H1 (cell line): ENCODE measurements around the gene PLEKHA4. TPM values are rescaled to one million over a fixed set of nuclear protein-coding genes. Genes with fewer than 3 reads are reported as not detected.

Experiments used
- CTCF ChIA-PET: fragments of 300-600 bp; sonication (Branson Sonifier 250); formaldehyde crosslinking; loops from one replicate; lab custom pipeline; 2021; ENCODE audit not compliant: partially characterized antibody; lab: Charles Lee
- POLR2A ChIA-PET: fragments of 300-600 bp; sonication (Branson Sonifier 250); formaldehyde crosslinking; loops from one replicate; lab custom pipeline; 2021; ENCODE audit warnings: inconsistent platforms; ENCODE audit not compliant: partially characterized antibody; lab: Charles Lee
- DNase-seq, 2 experiments: peaks; one replicate each; pipeline versions ENCODE4 v3.0.0 to v3.0.0-alpha.2; 2010 to 2022; ENCODE audit warnings: low spot score in 2 of 2, low read depth in 1 of 2, mixed read lengths in 1 of 2
- FAIRE-seq: peaks from 2 replicates; lab custom pipeline; 2011; peaks lifted over from hg19 to GRCh38; lab: Jason Lieb, UNC
- H2AFZ ChIP-seq: 2 replicates; pipeline ENCODE4 v1.8.1; 2012; ENCODE audit warnings: low read length, inconsistent platforms
- H2AK5ac ChIP-seq: 2 replicates; pipeline ENCODE4 v1.6.1; 2013; ENCODE audit warnings: low read depth, low read length
- H2BK120ac ChIP-seq: replicated peaks from 2 replicates; pipeline ENCODE3; 2013; ENCODE audit warnings: low read depth, low read length, inconsistent platforms
- H2BK12ac ChIP-seq: 2 replicates; pipeline ENCODE4 v1.6.1; 2013; ENCODE audit warnings: low read depth, low read length
- H2BK15ac ChIP-seq: 2 replicates; pipeline ENCODE4 v1.6.1; 2013; ENCODE audit warnings: low read length
- H2BK20ac ChIP-seq: 2 replicates; pipeline ENCODE4 v1.6.1; 2013; ENCODE audit warnings: low read length
- H2BK5ac ChIP-seq: 2 replicates; pipeline ENCODE4 v1.6.1; 2013; ENCODE audit warnings: low read depth, low read length
- H3K14ac ChIP-seq: 2 replicates; pipeline ENCODE4 v1.6.1; 2013; ENCODE audit warnings: inconsistent platforms; ENCODE audit not compliant: insufficient read length
- H3K18ac ChIP-seq: 2 replicates; pipeline ENCODE4 v1.6.1; 2013; ENCODE audit warnings: low read length; ENCODE audit errors: extremely low read depth
- H3K23ac ChIP-seq: 2 replicates; pipeline ENCODE4 v1.6.1; 2013; ENCODE audit warnings: inconsistent platforms; ENCODE audit not compliant: insufficient read length
- H3K23me2 ChIP-seq: 2 replicates; pipeline ENCODE4 v1.6.1; 2013; ENCODE audit warnings: low read depth, low read length
- H3K27ac ChIP-seq: 2 replicates; pipeline ENCODE4 v1.6.1; 2011; ENCODE audit warnings: low read depth, low read length, inconsistent platforms
- H3K27me3 ChIP-seq, 4 experiments: replicated peaks in 1 of 4; 1 replicate in 1 of 4; 2 replicates in 3 of 4; pipeline versions ENCODE4 v1.6.1 to v1.8.1; 2011 to 2013; ENCODE audit warnings: low read length in 3 of 4, mild to moderate bottlenecking in 3 of 4, inconsistent platforms in 2 of 4, mixed read lengths in 2 of 4, moderate library complexity in 1 of 4; ENCODE audit not compliant: control insufficient read depth in 3 of 4, insufficient read depth in 3 of 4; ENCODE audit errors: extremely low read depth in 1 of 4
- H3K36me3 ChIP-seq, 4 experiments: 2 replicates each; pipeline versions ENCODE4 v1.6.1 to v1.8.1; 2011 to 2013; ENCODE audit warnings: mild to moderate bottlenecking in 4 of 4, low read length in 3 of 4, moderate library complexity in 2 of 4, control low read depth in 1 of 4, inconsistent platforms in 1 of 4; ENCODE audit not compliant: insufficient read depth in 4 of 4, control insufficient read depth in 2 of 4
- H3K4ac ChIP-seq: replicated peaks from 2 replicates; pipeline ENCODE3; 2013; ENCODE audit warnings: low read length, low read depth, mixed read lengths, inconsistent platforms; ENCODE audit not compliant: insufficient read length
- H3K4me1 ChIP-seq, 4 experiments: replicated peaks in 1 of 4; 1 replicate in 1 of 4; 2 replicates in 3 of 4; pipeline versions ENCODE4 v1.6.1 to v1.8.1; 2011 to 2013; ENCODE audit warnings: low read length in 3 of 4, inconsistent platforms in 2 of 4, mixed read lengths in 1 of 4; ENCODE audit not compliant: insufficient read depth in 4 of 4, control insufficient read depth in 3 of 4
- H3K4me2 ChIP-seq, 2 experiments: 2 replicates each; pipeline versions ENCODE4 v1.6.1 to v1.8.1; 2011 to 2013; ENCODE audit warnings: low read depth in 2 of 2, low read length in 2 of 2, control low read depth in 1 of 2, inconsistent platforms in 1 of 2, mild to moderate bottlenecking in 1 of 2; ENCODE audit not compliant: insufficient read depth in 1 of 2
- H3K4me3 ChIP-seq, 4 experiments: fragments of 200-600, 300-600 bp in 1 of 4; sonication (generic), shearing (Covaris generic), sonication (Bioruptor Twin) in 1 of 4; 2 replicates each; pipeline versions ENCODE4 v1.5.1 to v1.8.1; 2011 to 2016; ENCODE audit warnings: low read length in 4 of 4, low read depth in 3 of 4, control low read depth in 2 of 4, inconsistent platforms in 2 of 4, mild to moderate bottlenecking in 2 of 4, mixed read lengths in 1 of 4, moderate library complexity in 1 of 4; ENCODE audit not compliant: insufficient read depth in 2 of 4; ENCODE audit errors: extremely low read depth in 1 of 4
- H3K56ac ChIP-seq: replicated peaks from 2 replicates; pipeline ENCODE3; 2013; ENCODE audit warnings: low read depth, mild to moderate bottlenecking, mixed read lengths, low read length, inconsistent platforms; ENCODE audit not compliant: insufficient read length
- H3K79me1 ChIP-seq: 2 replicates; pipeline ENCODE4 v1.6.1; 2013; ENCODE audit warnings: low read depth, low read length, control low read depth
- H3K79me2 ChIP-seq, 2 experiments: 2 replicates each; pipeline versions ENCODE4 v1.6.1 to v1.8.1; 2012 to 2013; ENCODE audit warnings: low read length in 2 of 2, mild to moderate bottlenecking in 2 of 2, inconsistent platforms in 1 of 2; ENCODE audit not compliant: insufficient read depth in 2 of 2, control insufficient read depth in 1 of 2
- H3K9ac ChIP-seq, 4 experiments: replicated peaks in 1 of 4; 1 replicate in 1 of 4; 2 replicates in 3 of 4; pipeline versions ENCODE4 v1.6.1 to v1.8.1; 2011 to 2013; ENCODE audit warnings: low read depth in 3 of 4, low read length in 3 of 4, control low read depth in 2 of 4, mild to moderate bottlenecking in 2 of 4, moderate library complexity in 2 of 4, inconsistent platforms in 1 of 4; ENCODE audit errors: extremely low read depth in 1 of 4
- H3K9me3 ChIP-seq, 2 experiments: 2 replicates each; pipeline versions ENCODE4 v1.6.1 to v1.8.1; 2012 to 2013; ENCODE audit warnings: mild to moderate bottlenecking in 2 of 2, moderate library complexity in 2 of 2, control low read depth in 1 of 2, inconsistent platforms in 1 of 2, low read depth in 1 of 2, low read length in 1 of 2, mixed read lengths in 1 of 2; ENCODE audit not compliant: insufficient read depth in 2 of 2
- H4K20me1 ChIP-seq, 2 experiments: replicated peaks in 1 of 2; 2 replicates each; pipeline versions ENCODE3 to v1.8.1; 2011 to 2013; ENCODE audit warnings: inconsistent platforms in 2 of 2, low read length in 2 of 2, mild to moderate bottlenecking in 1 of 2; ENCODE audit not compliant: insufficient read depth in 2 of 2, control insufficient read depth in 1 of 2
- H4K5ac ChIP-seq: 2 replicates; pipeline ENCODE4 v1.6.1; 2013; ENCODE audit warnings: low read length, low read depth, mixed read lengths, inconsistent platforms; ENCODE audit not compliant: insufficient read length
- H4K8ac ChIP-seq: 2 replicates; pipeline ENCODE4 v1.8.0; 2013; ENCODE audit warnings: mild to moderate bottlenecking, moderate library complexity, low read length, inconsistent platforms; ENCODE audit not compliant: insufficient read depth; ENCODE audit errors: extremely low read depth
- H4K91ac ChIP-seq: replicated peaks from 2 replicates; pipeline ENCODE3; 2013; ENCODE audit warnings: low read length, mixed read lengths, inconsistent platforms; ENCODE audit not compliant: insufficient read length
- BCL11A ChIP-seq, 2 experiments: IDR thresholded peaks; one replicate each; pipeline ENCODE4 v1.6.1; 2011; ENCODE audit warnings: low read depth in 2 of 2, low read length in 2 of 2, mild to moderate bottlenecking in 2 of 2
- CBX5 ChIP-seq: fragments of 300-800, 300-1000 bp; sonication (generic); IDR thresholded peaks from 2 replicates; pipeline ENCODE4 v1.7.1; 2016; ENCODE audit warnings: antibody characterized with exemption, low read length, low read depth
- EZH2 ChIP-seq: fragments of 200-600 bp; sonication (generic); IDR thresholded peaks from 2 replicates; pipeline ENCODE4 v1.7.1; 2012; ENCODE audit warnings: low read depth, mild to moderate bottlenecking, moderate library complexity, low read length, inconsistent platforms; ENCODE audit not compliant: severe bottlenecking
- JUND ChIP-seq: IDR thresholded peaks from 2 replicates; pipeline ENCODE4 v1.6.1; 2011; ENCODE audit warnings: mild to moderate bottlenecking, improper control_type of control experiment, low read length
- KDM1A ChIP-seq: fragments of 200-600, 300-600 bp; sonication (generic); IDR thresholded peaks from 2 replicates; pipeline ENCODE4 v1.7.1; 2016; ENCODE audit warnings: mild to moderate bottlenecking, low read length, borderline replicate concordance
- NANOG ChIP-seq: IDR thresholded peaks from 2 replicates; pipeline ENCODE4 v1.6.1; 2011; ENCODE audit warnings: low read length, low read depth, mild to moderate bottlenecking, inconsistent platforms; ENCODE audit not compliant: insufficient read depth, poor library complexity, severe bottlenecking
- RFX5 ChIP-seq: IDR thresholded peaks from 2 replicates; pipeline ENCODE4 v1.6.1; 2011; ENCODE audit warnings: low read depth, low read length, improper control_type of control experiment, borderline replicate concordance
- TCF12 ChIP-seq: IDR thresholded peaks from 2 replicates; pipeline ENCODE4 v1.6.1; 2011; ENCODE audit warnings: low read depth, mild to moderate bottlenecking, low read length
- TEAD4 ChIP-seq: IDR thresholded peaks from 2 replicates; pipeline ENCODE4 v1.6.1; 2012; ENCODE audit warnings: low read depth, low read length, inconsistent platforms, mixed read lengths
- WGBS, 2 experiments: shearing (Covaris generic) in 1 of 2; methylation state at CpG; one replicate each; pipeline versions ENCODE4 v1.1.6 to v1.1.7; 2013 to 2015; ENCODE audit warnings: low lambda C conversion rate in 2 of 2, mixed read lengths in 2 of 2, inconsistent platforms in 1 of 2, low coverage in 1 of 2, missing lambda C conversion rate in 1 of 2; ENCODE audit not compliant: insufficient replicate concordance in 2 of 2, insufficient coverage in 1 of 2, insufficient read length in 1 of 2; ENCODE audit errors: extremely low coverage in 1 of 2, missing lambda C conversion rate in 1 of 2; 5-methylcytosine and 5-hydroxymethylcytosine counted together
- polyA plus RNA-seq, 7 experiments: library from polyadenylated mRNA; depleted of rRNA in 3 of 7; stranded (reverse) in 5 of 7; unstranded in 2 of 7; fragments of >200 nt in 5 of 7; fragments of 200-250 nt in 2 of 7; gene quantifications; 1 replicate in 5 of 7; 2 replicates in 1 of 7; 4 replicates in 1 of 7; pipeline versions ENCODE4 v1.2.1 to v1.2.3, GENCODE V29; 2011 to 2013; ENCODE audit warnings: missing spikeins in 2 of 7, mixed read lengths in 2 of 7
- total RNA-seq: library from RNA; stranded (reverse); fragmentation: NEBNext Ultra II Directional; extraction: Animal tissue kit (Norgen Biotek cat#: 25700); gene quantifications from 2 replicates; pipeline ENCODE4 v1.2.1, GENCODE V29; 2021
- TF ChIP-seq, protein P1 (sequence below): IDR thresholded peaks from 2 replicates; pipeline ENCODE4 v1.6.1; 2012; ENCODE audit warnings: inconsistent platforms
- TF ChIP-seq, protein P2 (sequence below), 3 experiments: IDR thresholded peaks; 1 replicate in 2 of 3; 2 replicates in 1 of 3; pipeline versions ENCODE4 v1.5.1 to v1.6.1; 2011; ENCODE audit warnings: low read length in 3 of 3, mild to moderate bottlenecking in 3 of 3, inconsistent platforms in 2 of 3, low read depth in 1 of 3, moderate library complexity in 1 of 3; ENCODE audit not compliant: insufficient read depth in 1 of 3; ENCODE audit errors: control extremely low read depth in 1 of 3

PLEKHA4 gene
- total and polyA plus RNA-seq, 2 of the 8 experiments (the other 6 are each of a cell fraction or from before 2014, with no cell fraction given): 8.2 to 18.0 TPM

DNA sequence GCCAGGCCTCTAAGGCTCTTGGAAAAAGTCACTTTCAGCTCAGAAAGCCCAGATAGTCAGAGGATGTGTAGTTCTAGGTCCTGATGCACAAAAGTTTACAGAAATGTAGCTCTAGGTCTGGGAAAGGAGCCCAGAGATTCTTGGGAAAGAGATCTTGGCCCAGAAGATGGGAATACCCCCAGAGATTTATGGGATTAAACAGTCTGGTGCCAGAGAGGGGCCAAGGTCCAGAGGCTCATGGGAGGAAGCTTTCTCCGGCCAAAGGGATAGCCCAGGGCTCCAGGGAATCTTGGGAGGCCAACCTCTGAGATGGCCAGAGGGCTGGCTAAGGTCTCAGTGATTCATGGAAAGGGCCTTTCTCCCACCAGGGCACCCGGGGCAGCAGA is 72.7 kb downstream of the PLEKHA4 start:
- Histone ChIP-seq H3K27ac (no peak overlapping the region), H3K4ac (no peak overlapping the region), H4K5ac (no peak overlapping the region), H4K91ac (no peak overlapping the region), H3K9me3 (no peaks in the 10 kb centered on the region), H4K8ac (no peak overlapping the region), H3K56ac (no peak overlapping the region), H3K4me3 (no peak overlapping the region; a peak in 1 of 8 replicates), H2BK120ac (no peak overlapping the region), H2BK20ac (no peak overlapping the region), H3K23ac (no peak overlapping the region), H4K20me1 (no peaks in the 10 kb centered on the region), H3K9ac (no peak overlapping the region), H2BK5ac (no peak overlapping the region; the same call in 1 of the 2 replicates), H3K18ac (no peak overlapping the region; the same call in 1 of the 2 replicates), H2AFZ (no peak overlapping the region), H3K4me2 (peak overlapping the region in 1 of 2 experiments; percentile 25; a peak in 1 of 4 replicates), H2AK5ac (no peak overlapping the region), H2BK12ac (no peak overlapping the region), H3K36me3 (no peaks in the 10 kb centered on the region), H3K27me3 (no peaks in the 10 kb centered on the region), H3K79me2 (no peaks in the 10 kb centered on the region), H3K79me1 (no peaks in the 10 kb centered on the region), H2BK15ac (no peak overlapping the region), H3K4me1 (peaks cover 0 to 16% (median 10%) of the 10 kb centered on the region in 4 experiments; a peak in 6 of 7 replicates), H3K14ac (no peak overlapping the region), H3K23me2 (no peaks in the 10 kb centered on the region)
- FAIRE-seq (no peak), DNase-seq (no peak)
- ChIA-PET POLR2A (interaction anchor here (0.7 to 2.0 kb wide), 16 partner anchors 9 to 180 kb away, joined by 3 to 13 read pairs (median 4); partner anchors contain the start of genes BCAT2, CA11, DHDH and FTL), CTCF (interaction anchor here (0.6 to 17.5 kb wide), 33 partner anchors 7 to 1468 kb away, joined by 3 to 285 read pairs (median 4); partner anchors contain the start of genes BCAT2, CA11 and HSD17B14)
- WGBS, 2 experiments: 83% methylated on average over 2 of the region's 2 CpGs; no CpG with 5 or more reads in 1 of the 2 experiments
- TF ChIP-seq JUND (no peak), TEAD4 (no peak), NANOG (no peak), EZH2 (no peak), TCF12 (no peak), CBX5 (no peak), KDM1A (no peak), RFX5 (no peak), BCL11A (IDR thresholded peaks at IDR 0.05; ENCODE audit: low read depth in 2 of 2, low read length in 2 of 2) (no peak)
- TF ChIP-seq, protein P1, sequence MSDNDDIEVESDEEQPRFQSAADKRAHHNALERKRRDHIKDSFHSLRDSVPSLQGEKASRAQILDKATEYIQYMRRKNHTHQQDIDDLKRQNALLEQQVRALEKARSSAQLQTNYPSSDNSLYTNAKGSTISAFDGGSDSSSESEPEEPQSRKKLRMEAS: no peak
- TF ChIP-seq, protein P2, sequence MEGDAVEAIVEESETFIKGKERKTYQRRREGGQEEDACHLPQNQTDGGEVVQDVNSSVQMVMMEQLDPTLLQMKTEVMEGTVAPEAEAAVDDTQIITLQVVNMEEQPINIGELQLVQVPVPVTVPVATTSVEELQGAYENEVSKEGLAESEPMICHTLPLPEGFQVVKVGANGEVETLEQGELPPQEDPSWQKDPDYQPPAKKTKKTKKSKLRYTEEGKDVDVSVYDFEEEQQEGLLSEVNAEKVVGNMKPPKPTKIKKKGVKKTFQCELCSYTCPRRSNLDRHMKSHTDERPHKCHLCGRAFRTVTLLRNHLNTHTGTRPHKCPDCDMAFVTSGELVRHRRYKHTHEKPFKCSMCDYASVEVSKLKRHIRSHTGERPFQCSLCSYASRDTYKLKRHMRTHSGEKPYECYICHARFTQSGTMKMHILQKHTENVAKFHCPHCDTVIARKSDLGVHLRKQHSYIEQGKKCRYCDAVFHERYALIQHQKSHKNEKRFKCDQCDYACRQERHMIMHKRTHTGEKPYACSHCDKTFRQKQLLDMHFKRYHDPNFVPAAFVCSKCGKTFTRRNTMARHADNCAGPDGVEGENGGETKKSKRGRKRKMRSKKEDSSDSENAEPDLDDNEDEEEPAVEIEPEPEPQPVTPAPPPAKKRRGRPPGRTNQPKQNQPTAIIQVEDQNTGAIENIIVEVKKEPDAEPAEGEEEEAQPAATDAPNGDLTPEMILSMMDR (IDR thresholded peaks at IDR 0.05; ENCODE audit: control extremely low read depth in 1 of 3, insufficient read depth in 1 of 3, low read depth in 1 of 3, low read length in 3 of 3): no peak
